Measurements from ENCODE around the gene NOBOX. TPM values are rescaled to one million over a fixed set of nuclear protein-coding genes. Genes with fewer than 3 reads are reported as not detected.

NOBOX gene
- total and polyA plus RNA-seq, 2 experiments from 2014 or later = not detected

DNA sequence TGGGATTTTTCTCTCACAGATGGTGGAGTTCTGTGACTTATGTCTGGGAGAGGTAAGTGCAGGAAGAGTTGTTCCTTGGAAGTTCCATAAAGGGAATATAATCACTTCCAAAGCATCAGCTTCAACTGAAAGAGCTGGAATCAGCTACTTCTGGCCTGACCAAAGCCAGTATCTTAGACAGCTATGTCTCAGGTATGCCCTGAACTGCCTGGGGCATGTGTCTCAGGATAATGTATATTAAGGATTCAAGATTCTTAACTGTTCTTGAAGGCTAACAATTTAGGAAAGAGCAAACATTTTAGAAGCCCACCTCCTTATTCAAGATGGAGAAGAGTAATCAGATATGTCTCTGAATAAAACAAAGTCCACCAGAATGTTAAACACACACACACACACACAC lies 12.4 kb upstream of the NOBOX start (continued):
- TF ChIP-seq NANOG (IDR thresholded peaks at IDR 0.05; ENCODE audit: borderline replicate concordance) (no peak), CTCF (conservative IDR thresholded peaks at IDR 0.05; ENCODE audit: low read depth in 2 of 2) (no peak)
- TF ChIP-seq, protein P1, sequence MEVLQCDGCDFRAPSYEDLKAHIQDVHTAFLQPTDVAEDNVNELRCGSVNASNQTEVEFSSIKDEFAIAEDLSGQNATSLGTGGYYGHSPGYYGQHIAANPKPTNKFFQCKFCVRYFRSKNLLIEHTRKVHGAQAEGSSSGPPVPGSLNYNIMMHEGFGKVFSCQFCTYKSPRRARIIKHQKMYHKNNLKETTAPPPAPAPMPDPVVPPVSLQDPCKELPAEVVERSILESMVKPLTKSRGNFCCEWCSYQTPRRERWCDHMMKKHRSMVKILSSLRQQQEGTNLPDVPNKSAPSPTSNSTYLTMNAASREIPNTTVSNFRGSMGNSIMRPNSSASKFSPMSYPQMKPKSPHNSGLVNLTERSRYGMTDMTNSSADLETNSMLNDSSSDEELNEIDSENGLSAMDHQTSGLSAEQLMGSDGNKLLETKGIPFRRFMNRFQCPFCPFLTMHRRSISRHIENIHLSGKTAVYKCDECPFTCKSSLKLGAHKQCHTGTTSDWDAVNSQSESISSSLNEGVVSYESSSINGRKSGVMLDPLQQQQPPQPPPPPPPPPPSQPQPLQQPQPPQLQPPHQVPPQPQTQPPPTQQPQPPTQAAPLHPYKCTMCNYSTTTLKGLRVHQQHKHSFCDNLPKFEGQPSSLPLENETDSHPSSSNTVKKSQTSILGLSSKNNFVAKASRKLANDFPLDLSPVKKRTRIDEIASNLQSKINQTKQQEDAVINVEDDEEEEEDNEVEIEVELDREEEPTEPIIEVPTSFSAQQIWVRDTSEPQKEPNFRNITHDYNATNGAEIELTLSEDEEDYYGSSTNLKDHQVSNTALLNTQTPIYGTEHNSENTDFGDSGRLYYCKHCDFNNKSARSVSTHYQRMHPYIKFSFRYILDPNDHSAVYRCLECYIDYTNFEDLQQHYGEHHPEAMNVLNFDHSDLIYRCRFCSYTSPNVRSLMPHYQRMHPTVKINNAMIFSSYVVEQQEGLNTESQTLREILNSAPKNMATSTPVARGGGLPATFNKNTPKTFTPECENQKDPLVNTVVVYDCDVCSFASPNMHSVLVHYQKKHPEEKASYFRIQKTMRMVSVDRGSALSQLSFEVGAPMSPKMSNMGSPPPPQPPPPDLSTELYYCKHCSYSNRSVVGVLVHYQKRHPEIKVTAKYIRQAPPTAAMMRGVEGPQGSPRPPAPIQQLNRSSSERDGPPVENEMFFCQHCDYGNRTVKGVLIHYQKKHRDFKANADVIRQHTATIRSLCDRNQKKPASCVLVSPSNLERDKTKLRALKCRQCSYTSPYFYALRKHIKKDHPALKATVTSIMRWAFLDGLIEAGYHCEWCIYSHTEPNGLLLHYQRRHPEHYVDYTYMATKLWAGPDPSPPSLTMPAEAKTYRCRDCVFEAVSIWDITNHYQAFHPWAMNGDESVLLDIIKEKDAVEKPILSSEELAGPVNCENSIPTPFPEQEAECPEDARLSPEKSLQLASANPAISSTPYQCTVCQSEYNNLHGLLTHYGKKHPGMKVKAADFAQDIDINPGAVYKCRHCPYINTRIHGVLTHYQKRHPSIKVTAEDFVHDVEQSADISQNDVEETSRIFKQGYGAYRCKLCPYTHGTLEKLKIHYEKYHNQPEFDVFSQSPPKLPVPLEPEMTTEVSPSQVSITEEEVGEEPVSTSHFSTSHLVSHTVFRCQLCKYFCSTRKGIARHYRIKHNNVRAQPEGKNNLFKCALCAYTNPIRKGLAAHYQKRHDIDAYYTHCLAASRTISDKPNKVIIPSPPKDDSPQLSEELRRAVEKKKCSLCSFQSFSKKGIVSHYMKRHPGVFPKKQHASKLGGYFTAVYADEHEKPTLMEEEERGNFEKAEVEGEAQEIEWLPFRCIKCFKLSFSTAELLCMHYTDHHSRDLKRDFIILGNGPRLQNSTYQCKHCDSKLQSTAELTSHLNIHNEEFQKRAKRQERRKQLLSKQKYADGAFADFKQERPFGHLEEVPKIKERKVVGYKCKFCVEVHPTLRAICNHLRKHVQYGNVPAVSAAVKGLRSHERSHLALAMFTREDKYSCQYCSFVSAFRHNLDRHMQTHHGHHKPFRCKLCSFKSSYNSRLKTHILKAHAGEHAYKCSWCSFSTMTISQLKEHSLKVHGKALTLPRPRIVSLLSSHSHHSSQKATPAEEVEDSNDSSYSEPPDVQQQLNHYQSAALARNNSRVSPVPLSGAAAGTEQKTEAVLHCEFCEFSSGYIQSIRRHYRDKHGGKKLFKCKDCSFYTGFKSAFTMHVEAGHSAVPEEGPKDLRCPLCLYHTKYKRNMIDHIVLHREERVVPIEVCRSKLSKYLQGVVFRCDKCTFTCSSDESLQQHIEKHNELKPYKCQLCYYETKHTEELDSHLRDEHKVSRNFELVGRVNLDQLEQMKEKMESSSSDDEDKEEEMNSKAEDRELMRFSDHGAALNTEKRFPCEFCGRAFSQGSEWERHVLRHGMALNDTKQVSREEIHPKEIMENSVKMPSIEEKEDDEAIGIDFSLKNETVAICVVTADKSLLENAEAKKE (CRISPR knock-in tag; IDR thresholded peaks at IDR 0.05) = no peak

DNA sequence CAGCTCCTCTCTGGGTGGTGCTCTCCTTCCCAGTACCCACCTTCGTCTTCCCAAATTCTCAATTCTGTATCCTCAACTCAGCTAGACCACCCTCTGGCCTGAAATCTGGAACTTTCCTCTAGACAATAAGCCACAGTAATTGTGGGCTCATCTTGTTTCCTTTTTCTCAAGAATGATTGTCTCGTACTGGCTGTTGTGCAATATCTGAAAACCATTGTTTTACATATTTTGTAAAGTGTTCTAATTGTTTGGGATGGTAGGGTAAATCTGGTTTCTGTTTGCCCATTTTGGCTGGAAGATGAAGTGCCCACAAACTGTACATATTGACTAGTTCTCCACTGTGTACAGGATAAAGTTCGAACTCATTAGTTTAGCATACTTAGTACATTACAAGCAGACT lies 11.3 kb upstream of the NOBOX start:
- no peaks in the 10 kb centered on the region for H3K27me3 ChIP-seq (ENCODE audit: insufficient read depth)
- Mint-ChIP-seq H3K27me3 (ENCODE audit: insufficient read depth, low read depth, poor library complexity) (peaks cover 2% of the 10 kb centered on the region), H3K36me3 (ENCODE audit: low read depth) (peaks cover 10% of the 10 kb centered on the region; the same call in 1 of the 3 replicates), H3K27ac (no peak overlapping the region), H3K4me1 (peaks cover 6% of the 10 kb centered on the region; the same call in 1 of the 3 replicates), H3K9me3 (peaks cover 17% of the 10 kb centered on the region), H3K4me3 (no peak overlapping the region)
- no peak for ATAC-seq
- no peak overlapping the region for H3K4me3 ChIP-seq
- no peaks in the 10 kb centered on the region for H3K4me1 ChIP-seq (ENCODE audit: insufficient read depth)
- no peak for DNase-seq (ENCODE audit: low spot score)
- H3K9me2 ChIP-seq (ENCODE audit: insufficient read depth) = no peaks in the 10 kb centered on the region
- no peak overlapping the region for H3K4me2 ChIP-seq
- H2AFZ ChIP-seq = no peak overlapping the region
- H3K79me2 ChIP-seq (replicated peaks; ENCODE audit: insufficient read depth) = no peaks in the 10 kb centered on the region
- H3F3A ChIP-seq (replicated peaks; ENCODE audit: low read depth) = no peaks in the 10 kb centered on the region
- H3K36me3 ChIP-seq (ENCODE audit: insufficient read depth) = no peaks in the 10 kb centered on the region
- H4K20me1 ChIP-seq (replicated peaks; ENCODE audit: insufficient read depth) = no peaks in the 10 kb centered on the region
- no peak overlapping the region for H3K27ac ChIP-seq (ENCODE audit: low read depth)
- TF ChIP-seq ZNF114 (CRISPR knock-in tag; IDR thresholded peaks at IDR 0.05) (no peak), JUNB (IDR thresholded peaks at IDR 0.05; ENCODE audit: unreplicated experiment) (no peak), EZH2 (IDR thresholded peaks at IDR 0.05; ENCODE audit: low read depth, unreplicated experiment) (no peak)
- TF ChIP-seq, protein P1 (CRISPR knock-in tag; IDR thresholded peaks at IDR 0.05) = no peak
- TF ChIP-seq, protein P2, sequence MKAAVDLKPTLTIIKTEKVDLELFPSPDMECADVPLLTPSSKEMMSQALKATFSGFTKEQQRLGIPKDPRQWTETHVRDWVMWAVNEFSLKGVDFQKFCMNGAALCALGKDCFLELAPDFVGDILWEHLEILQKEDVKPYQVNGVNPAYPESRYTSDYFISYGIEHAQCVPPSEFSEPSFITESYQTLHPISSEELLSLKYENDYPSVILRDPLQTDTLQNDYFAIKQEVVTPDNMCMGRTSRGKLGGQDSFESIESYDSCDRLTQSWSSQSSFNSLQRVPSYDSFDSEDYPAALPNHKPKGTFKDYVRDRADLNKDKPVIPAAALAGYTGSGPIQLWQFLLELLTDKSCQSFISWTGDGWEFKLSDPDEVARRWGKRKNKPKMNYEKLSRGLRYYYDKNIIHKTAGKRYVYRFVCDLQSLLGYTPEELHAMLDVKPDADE (IDR thresholded peaks at IDR 0.05) = no peak

Data from GM23338 (cell line).